ENCODE data around the gene DRD2. TPM values are rescaled to one million over a fixed set of nuclear protein-coding genes. Genes with fewer than 3 reads are reported as not detected.

The DRD2 gene
- total RNA-seq, 2 experiments from 2014 or later: not detected

GRCh38 chr11:113407163-113407562, 68.0 kb downstream of the DRD2 start:
- H3K27ac ChIP-seq (ENCODE audit: low read depth in 1 of 2, low read length in 2 of 2): no peak overlapping the region
- H3K36me3 Mint-ChIP-seq (ENCODE audit: low read depth): no peaks in the 10 kb centered on the region
- no peak overlapping the region for H3K4me3 ChIP-seq (ENCODE audit: low read length)
- H3K27me3 ChIP-seq (ENCODE audit: control insufficient read depth in 1 of 2, insufficient read depth in 2 of 2, low read length in 2 of 2): peaks cover 0 to 3% of the 10 kb centered on the region in 2 experiments
- H3K4me1 Mint-ChIP-seq (ENCODE audit: low read depth): no peaks in the 10 kb centered on the region
- no peaks in the 10 kb centered on the region for H3K4me1 ChIP-seq (ENCODE audit: insufficient read depth, low read length)
- intact Hi-C loops (cut with DNase I, micrococcal nuclease): no loop called here
- H3K9me3 Mint-ChIP-seq: no peaks in the 10 kb centered on the region
- CTCF ChIA-PET: no interaction called here
- no peaks in the 10 kb centered on the region for H3K36me3 ChIP-seq (ENCODE audit: insufficient read depth, low read length)
- no peak overlapping the region for H3K27ac Mint-ChIP-seq
- no peak for DNase-seq
- H3K27me3 Mint-ChIP-seq: no peaks in the 10 kb centered on the region
- no peak for ATAC-seq (ENCODE audit: poor library complexity)
- no peaks in the 10 kb centered on the region for H3K9me3 ChIP-seq (ENCODE audit: control insufficient read depth in 1 of 2, insufficient read depth in 1 of 2, low read length in 2 of 2)
- H3K4me3 Mint-ChIP-seq: no peak overlapping the region
- no peak for TF ChIP-seq CTCF (IDR thresholded peaks at IDR 0.05)
- POLR2A ChIA-PET: no interaction called here

GRCh38 chr11:113405724-113406478, 69.3 kb downstream of the DRD2 start:
- no peak for TF ChIP-seq CTCF (IDR thresholded peaks at IDR 0.05)
- Histone ChIP-seq H3K36me3 (ENCODE audit: insufficient read depth, low read length) (no peaks in the 10 kb centered on the region), H3K27me3 (ENCODE audit: control insufficient read depth in 1 of 2, insufficient read depth in 2 of 2, low read length in 2 of 2) (peaks cover 0 to 3% of the 10 kb centered on the region in 2 experiments), H3K27ac (ENCODE audit: low read depth in 1 of 2, low read length in 2 of 2) (no peak overlapping the region), H3K9me3 (ENCODE audit: control insufficient read depth in 1 of 2, insufficient read depth in 1 of 2, low read length in 2 of 2) (no peaks in the 10 kb centered on the region), H3K4me3 (ENCODE audit: low read length) (no peak overlapping the region), H3K4me1 (ENCODE audit: insufficient read depth, low read length) (no peaks in the 10 kb centered on the region)
- intact Hi-C loops (cut with DNase I, micrococcal nuclease): no loop called here
- Mint-ChIP-seq H3K27me3 (no peaks in the 10 kb centered on the region), H3K27ac (no peak overlapping the region), H3K4me1 (ENCODE audit: low read depth) (no peaks in the 10 kb centered on the region), H3K9me3 (no peaks in the 10 kb centered on the region), H3K36me3 (ENCODE audit: low read depth) (no peaks in the 10 kb centered on the region), H3K4me3 (no peak overlapping the region)
- DNase-seq (no peak), ATAC-seq (ENCODE audit: poor library complexity) (no peak)
- ChIA-PET CTCF (no interaction called here), POLR2A (no interaction called here)

- TF ChIP-seq CTCF (IDR thresholded peaks at IDR 0.05): no peak
- Mint-ChIP-seq H3K36me3 (ENCODE audit: low read depth) (no peaks in the 10 kb centered on the region), H3K4me1 (ENCODE audit: low read depth) (no peaks in the 10 kb centered on the region), H3K4me3 (no peak overlapping the region), H3K27ac (no peak overlapping the region), H3K27me3 (no peaks in the 10 kb centered on the region), H3K9me3 (no peaks in the 10 kb centered on the region)
- no peaks in the 10 kb centered on the region for H3K9me3 ChIP-seq (ENCODE audit: control insufficient read depth in 1 of 2, insufficient read depth in 1 of 2, low read length in 2 of 2)
- DNase-seq (no peak), ATAC-seq (ENCODE audit: poor library complexity) (no peak)
- no peaks in the 10 kb centered on the region for H3K4me1 ChIP-seq (ENCODE audit: insufficient read depth, low read length)
- no peak overlapping the region for H3K4me3 ChIP-seq (ENCODE audit: low read length)
- no peaks in the 10 kb centered on the region for H3K36me3 ChIP-seq (ENCODE audit: insufficient read depth, low read length)
- H3K27me3 ChIP-seq (ENCODE audit: control insufficient read depth in 1 of 2, insufficient read depth in 2 of 2, low read length in 2 of 2): peaks cover 0 to 3% of the 10 kb centered on the region in 2 experiments
- POLR2A ChIA-PET: no interaction called here
- CTCF ChIA-PET: no interaction called here
- intact Hi-C loops (cut with DNase I, micrococcal nuclease): no loop called here
- no peak overlapping the region for H3K27ac ChIP-seq (ENCODE audit: low read depth in 1 of 2, low read length in 2 of 2)
These were observed 70.3 kb downstream of the DRD2 start for GRCh38 chr11:113404859-113405430.

Data from CD4-positive, alpha-beta T cell (primary cell).